ENCODE data around the gene NFILZ. TPM values are rescaled to one million over a fixed set of nuclear protein-coding genes. Genes with fewer than 3 reads are reported as not detected.

The NFILZ gene
- total and polyA plus RNA-seq, 7 donors = not detected

DNA sequence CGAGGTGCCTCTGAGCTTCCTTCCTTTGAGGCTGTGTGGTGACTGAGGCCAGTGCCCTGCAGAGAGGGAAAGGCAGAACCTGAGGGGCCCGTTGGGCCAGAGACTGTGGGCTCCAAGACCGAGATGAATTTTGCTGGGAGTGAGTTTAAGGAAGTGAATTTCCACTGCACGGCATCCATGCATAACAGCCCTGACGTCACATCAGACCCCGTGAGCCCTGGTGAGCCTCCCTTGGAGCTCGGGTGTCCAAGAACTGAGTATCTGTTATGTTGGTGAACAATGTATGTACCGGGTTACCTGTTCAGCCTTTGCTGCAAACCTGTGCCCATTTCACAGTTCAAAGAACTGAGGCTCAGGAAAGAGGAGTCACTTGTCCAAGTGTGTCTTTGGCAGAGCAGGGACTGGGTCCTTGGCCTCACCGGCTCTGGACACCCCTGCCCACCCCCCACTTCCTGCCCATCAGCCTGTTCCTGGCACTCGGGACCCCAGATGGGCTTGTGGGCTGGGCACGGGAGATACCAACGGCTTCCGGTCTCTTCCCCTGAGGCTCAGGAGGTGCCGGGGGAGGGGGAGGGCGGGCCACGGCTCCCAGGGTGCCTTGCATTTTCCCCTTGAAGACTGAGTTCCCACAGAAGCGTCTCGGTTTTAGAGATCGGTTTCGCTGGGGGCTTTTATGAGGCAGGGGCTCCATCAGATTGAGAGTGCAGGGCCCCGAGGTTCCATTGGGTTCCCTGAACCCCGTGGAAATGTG lies 33.7 kb downstream of the NFILZ start:
- DNase-seq = no peak
- Histone ChIP-seq H3K9me3 (no peaks in the 10 kb centered on the region), H3K27ac (no peak overlapping the region), H3K27me3 (ENCODE audit: insufficient read depth in 3 of 3, low read length in 2 of 3) (peaks cover 0 to 2% (median 0%) of the 10 kb centered on the region in 3 donors), H3K36me3 (ENCODE audit: insufficient read depth in 1 of 2, low read depth in 1 of 2) (no peaks in the 10 kb centered on the region), H3K4me3 (no peak overlapping the region), H3K4me1 (no peaks in the 10 kb centered on the region)
- intact Hi-C loops (cut with DNase I) = no loop called here
- TF ChIP-seq, protein P1, sequence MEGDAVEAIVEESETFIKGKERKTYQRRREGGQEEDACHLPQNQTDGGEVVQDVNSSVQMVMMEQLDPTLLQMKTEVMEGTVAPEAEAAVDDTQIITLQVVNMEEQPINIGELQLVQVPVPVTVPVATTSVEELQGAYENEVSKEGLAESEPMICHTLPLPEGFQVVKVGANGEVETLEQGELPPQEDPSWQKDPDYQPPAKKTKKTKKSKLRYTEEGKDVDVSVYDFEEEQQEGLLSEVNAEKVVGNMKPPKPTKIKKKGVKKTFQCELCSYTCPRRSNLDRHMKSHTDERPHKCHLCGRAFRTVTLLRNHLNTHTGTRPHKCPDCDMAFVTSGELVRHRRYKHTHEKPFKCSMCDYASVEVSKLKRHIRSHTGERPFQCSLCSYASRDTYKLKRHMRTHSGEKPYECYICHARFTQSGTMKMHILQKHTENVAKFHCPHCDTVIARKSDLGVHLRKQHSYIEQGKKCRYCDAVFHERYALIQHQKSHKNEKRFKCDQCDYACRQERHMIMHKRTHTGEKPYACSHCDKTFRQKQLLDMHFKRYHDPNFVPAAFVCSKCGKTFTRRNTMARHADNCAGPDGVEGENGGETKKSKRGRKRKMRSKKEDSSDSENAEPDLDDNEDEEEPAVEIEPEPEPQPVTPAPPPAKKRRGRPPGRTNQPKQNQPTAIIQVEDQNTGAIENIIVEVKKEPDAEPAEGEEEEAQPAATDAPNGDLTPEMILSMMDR (IDR thresholded peaks at IDR 0.05) = no peak
- WGBS, 3 donors = 29 to 31% (median 29%) methylated on average over 22 of the region's 22 CpGs
- ATAC-seq = no peak

- Histone ChIP-seq H3K4me1 (no peaks in the 10 kb centered on the region), H3K4me3 (no peak overlapping the region), H3K9me3 (no peaks in the 10 kb centered on the region), H3K27ac (no peak overlapping the region), H3K27me3 (ENCODE audit: insufficient read depth in 3 of 3, low read length in 2 of 3) (peaks cover 0 to 2% (median 0%) of the 10 kb centered on the region in 3 donors), H3K36me3 (ENCODE audit: insufficient read depth in 1 of 2, low read depth in 1 of 2) (no peaks in the 10 kb centered on the region)
- intact Hi-C loops (cut with DNase I) = no loop called here
- DNase-seq (no peak), ATAC-seq (no peak)
- TF ChIP-seq, protein P1 (IDR thresholded peaks at IDR 0.05) = no peak
- 57 to 67% (median 64%) methylated on average over 4 of the region's 4 CpGs for WGBS, 3 donors
Observed at GRCh38 chr19:8664671-8665057, 34.2 kb downstream of the NFILZ start.

- intact Hi-C loops (cut with DNase I) = no loop called here
- Histone ChIP-seq H3K36me3 (ENCODE audit: insufficient read depth in 1 of 2, low read depth in 1 of 2) (no peaks in the 10 kb centered on the region), H3K27ac (no peak overlapping the region), H3K9me3 (no peaks in the 10 kb centered on the region), H3K4me1 (no peaks in the 10 kb centered on the region), H3K27me3 (ENCODE audit: insufficient read depth in 3 of 3, low read length in 2 of 3) (peaks cover 0 to 2% (median 0%) of the 10 kb centered on the region in 3 donors), H3K4me3 (no peak overlapping the region)
- TF ChIP-seq, protein P1 (IDR thresholded peaks at IDR 0.05) = no peak
- WGBS, 3 donors = 77 to 87% (median 86%) methylated on average over 3 of the region's 3 CpGs
- no peak for ATAC-seq
- no peak for DNase-seq
Observed at GRCh38 chr19:8665468-8666213, 35.2 kb downstream of the NFILZ start.

DNA sequence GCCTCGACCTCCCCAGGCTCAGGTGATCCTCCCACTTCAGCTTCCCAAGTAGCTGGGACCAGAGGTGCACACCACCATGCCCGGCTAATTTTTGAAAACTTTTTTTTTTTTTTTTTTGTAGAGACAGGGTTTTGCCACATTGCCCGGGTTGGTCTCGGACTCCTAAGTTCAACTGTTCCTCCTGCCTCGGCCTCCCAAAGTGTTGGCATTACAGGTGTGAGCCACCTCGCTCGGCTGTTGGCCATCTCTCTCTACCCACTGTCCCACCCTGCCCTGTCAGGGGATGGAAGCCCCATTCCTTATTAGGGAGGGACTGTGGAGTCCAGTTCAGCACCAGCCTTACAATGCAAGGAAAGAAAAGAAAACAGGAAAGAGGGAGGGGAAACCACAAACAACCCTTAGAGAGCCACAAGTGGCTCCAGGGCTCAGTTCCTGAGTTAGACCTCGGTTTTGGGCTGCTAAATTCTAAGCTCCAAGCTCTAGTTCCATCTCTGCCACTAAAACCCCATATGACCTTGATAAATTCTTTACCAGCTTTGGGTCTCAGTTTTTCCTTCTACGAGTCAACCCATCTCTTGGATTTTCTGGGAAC lies 36.5 kb downstream of the NFILZ start:
- Histone ChIP-seq H3K9me3 (no peaks in the 10 kb centered on the region), H3K27ac (no peak overlapping the region), H3K4me1 (no peaks in the 10 kb centered on the region), H3K36me3 (ENCODE audit: insufficient read depth in 1 of 2, low read depth in 1 of 2) (no peaks in the 10 kb centered on the region), H3K4me3 (no peak overlapping the region), H3K27me3 (ENCODE audit: insufficient read depth in 3 of 3, low read length in 2 of 3) (peaks cover 0 to 2% (median 0%) of the 10 kb centered on the region in 3 donors)
- TF ChIP-seq, protein P1 (IDR thresholded peaks at IDR 0.05) = no peak
- intact Hi-C loops (cut with DNase I) = no loop called here
- 70 to 75% (median 72%) methylated on average over 9 of the region's 9 CpGs for WGBS, 3 donors
- DNase-seq (no peak), ATAC-seq (no peak)
